GM21360 (cell line): Measurements from ENCODE around the gene AQP3.
"Not testable (repeated sequence)": the region's sequence is repeated elsewhere in the genome, so short reads cannot be mapped to it uniquely, and the experiment has no call there.

ENCODE experiments used
- ATAC-seq: cut with Tn5 transposase; IDR thresholded peaks from one replicate; pipeline ENCODE4 v1.9.1; 2021; ENCODE audit warnings: mild to moderate bottlenecking, moderate library complexity; ENCODE audit not compliant: unreplicated experiment

The AQP3 gene

DNA sequence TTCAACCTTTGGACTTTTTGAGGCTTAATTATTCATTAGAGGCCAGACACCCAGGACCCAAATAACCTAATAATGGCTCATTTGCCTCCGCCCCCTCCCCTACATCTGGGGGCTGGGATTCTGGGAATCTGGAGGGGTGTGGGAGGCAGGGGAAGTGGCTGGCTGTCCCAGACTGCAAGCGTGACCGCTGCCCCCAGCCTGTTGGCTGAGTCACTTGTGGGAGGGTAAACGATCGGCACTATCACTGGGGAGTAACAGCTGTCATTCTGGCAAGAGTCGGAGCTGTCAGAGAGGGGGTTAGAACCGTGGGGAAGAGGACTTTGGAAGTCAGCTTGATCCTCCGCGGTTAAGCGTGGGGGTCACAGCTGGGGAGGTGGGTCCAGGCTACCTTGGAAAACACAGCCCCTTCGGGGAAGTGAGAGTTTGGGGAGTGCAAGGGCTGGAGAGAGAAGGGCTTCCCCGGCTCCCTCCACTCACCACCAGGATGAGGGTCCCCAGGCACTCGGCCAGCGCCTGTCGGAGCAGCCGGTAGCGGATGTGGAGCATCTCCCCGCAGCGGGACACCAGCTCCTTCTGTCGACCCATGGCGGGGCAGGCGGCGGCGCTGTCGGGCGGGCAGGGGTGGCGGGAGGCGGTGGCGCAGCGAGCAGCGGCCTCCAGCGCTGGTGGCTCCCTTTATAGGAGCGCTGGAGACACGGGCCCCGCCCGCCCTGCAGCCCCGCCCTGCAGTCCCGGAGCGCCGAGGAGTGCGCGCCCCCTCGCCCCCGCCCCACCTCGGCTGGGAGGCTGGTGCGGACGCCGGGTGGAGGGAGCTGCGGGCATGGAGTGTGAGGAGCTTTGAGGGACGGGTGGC lies at the start of gene AQP3:
TSS of gene AQP3 (minus strand) at position 648 of the 853 bp plus-strand sequence. CDS start at position 585, 63 bp downstream.
- ATAC-seq: peak; percentile 33

DNA sequence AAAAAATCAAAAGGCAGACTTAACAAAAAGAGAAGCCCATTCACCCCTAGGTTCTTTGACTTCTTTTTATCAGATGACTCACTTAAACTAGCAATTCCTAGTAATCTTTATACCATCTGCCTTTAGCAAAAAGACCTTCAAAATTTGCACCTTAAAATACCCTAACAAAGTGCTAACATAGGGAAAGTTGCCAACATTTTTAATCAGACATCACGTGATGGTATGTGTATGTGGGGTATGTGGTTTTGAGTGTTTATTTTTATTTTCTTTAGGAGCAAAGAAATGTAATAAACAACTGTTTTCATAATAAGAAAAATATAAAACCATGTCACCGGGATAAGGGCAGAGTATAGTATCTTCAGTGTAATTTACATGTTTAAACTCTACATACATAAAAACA lies 46.4 kb upstream of the AQP3 start:
- not testable (repeated sequence) for ATAC-seq

DNA sequence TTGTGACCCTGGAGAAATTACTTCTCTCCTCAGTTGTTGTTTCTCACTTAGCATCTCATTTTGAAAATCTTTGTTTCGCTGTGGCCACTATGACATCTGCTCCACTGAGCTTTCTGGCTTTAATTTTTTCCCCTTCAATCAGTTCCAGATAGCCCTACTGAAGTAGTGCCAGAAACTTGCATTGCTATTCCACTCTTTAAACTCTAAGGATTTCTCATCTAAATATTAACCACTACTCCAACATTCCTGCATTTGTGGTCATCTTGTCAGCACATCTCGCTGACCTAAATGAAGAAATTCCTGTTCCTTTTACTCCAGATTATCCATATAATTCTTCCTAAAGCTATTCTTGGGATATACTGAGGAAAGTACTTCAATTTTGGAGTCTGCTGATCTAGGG lies 41.7 kb upstream of the AQP3 start:
- ATAC-seq: no peak

DNA sequence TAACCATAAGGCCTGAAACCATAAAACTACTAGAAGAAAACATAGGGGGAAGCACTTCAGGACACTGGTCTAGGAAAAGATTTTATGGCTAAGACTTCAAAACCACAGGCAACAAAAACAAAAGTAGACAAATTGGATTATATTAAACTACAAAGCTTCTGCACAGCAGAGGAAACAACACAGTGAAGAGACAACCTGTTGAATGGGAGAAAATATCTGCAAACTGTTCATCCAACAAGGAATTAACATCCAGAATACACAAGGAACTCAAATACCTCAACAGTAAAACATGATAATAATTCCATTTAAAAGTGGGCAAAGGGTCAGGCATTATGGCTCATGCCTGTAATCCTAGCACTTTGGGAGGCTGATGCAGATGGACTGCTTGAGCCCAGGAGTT lies 37.9 kb upstream of the AQP3 start:
- ATAC-seq: not testable (repeated sequence)

DNA sequence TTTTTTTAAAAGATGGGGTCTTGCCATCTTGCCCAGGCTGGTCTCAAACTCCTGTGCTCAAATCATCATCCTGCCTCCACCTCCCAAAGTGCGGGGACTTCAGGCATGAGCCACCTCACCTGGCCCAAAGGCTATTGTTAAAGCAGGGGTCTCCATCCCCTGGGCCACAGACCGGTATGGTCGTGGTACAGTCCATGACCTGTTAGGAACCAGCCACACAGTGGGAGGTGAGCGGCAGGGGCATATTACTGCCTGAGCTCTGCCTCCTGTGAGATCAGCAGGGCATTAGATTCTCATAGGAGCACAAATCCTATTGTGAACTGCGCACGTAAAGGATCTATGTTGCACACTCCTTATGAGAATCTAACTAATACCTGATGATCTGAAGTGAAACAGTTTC lies 33.6 kb upstream of the AQP3 start:
- ATAC-seq: no peak

DNA sequence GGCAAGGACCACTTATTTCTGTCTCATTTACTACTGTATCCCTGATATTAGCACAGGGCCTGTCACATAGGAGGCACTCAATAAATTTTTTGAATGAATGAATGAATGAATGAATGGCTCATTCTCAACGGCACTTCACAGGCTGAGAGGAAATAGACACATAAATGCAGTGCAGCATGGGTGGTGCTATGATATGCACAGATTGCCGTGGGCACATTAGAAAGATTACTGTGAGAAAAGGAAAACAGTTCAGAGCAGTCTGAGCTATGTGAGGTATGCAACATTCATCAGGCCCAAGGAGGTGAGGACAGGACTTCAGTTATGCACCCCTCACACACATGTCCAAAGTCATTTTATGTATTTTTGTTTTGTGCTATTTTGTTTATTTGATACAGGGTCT lies 32.7 kb upstream of the AQP3 start:
- no peak for ATAC-seq

DNA sequence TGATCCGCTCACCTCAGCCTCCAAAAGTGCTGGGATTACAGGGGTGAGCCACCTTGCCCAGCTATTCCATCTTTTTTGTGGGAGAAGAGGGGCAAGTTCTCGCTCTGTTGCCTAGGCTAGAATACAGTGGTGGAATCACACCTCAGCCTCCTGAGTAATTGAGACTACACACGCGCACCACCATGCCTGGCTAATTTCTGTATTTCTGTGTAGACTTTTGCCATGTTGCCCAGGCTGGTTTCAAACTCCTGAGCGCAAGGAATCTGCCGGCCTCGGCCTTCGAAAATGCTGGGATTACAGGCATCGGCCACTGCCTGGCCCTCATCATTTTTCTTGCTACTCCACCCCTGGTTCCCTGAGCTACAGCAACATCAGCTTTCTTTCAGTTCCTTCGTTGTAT lies 29.1 kb upstream of the AQP3 start:
- ATAC-seq: no peak

DNA sequence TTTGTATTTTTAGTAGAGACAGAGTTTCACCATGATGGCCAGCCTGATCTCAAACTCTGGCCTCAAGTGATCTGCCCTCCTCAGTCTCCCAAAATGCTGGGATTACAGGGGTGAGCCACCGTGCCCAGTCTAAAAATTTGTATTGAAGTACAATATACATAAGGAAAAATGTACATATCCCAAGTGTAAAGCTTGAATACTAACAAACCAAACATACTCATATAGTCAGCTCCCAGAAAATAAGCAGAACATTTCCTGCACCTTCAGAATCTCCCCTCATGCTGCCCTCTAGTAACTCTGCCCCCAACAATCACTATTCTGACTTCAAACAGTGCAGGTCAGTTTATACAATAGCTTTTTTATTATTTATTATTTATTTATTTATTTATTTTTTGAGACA lies 28.0 kb upstream of the AQP3 start:
- no peak for ATAC-seq

DNA sequence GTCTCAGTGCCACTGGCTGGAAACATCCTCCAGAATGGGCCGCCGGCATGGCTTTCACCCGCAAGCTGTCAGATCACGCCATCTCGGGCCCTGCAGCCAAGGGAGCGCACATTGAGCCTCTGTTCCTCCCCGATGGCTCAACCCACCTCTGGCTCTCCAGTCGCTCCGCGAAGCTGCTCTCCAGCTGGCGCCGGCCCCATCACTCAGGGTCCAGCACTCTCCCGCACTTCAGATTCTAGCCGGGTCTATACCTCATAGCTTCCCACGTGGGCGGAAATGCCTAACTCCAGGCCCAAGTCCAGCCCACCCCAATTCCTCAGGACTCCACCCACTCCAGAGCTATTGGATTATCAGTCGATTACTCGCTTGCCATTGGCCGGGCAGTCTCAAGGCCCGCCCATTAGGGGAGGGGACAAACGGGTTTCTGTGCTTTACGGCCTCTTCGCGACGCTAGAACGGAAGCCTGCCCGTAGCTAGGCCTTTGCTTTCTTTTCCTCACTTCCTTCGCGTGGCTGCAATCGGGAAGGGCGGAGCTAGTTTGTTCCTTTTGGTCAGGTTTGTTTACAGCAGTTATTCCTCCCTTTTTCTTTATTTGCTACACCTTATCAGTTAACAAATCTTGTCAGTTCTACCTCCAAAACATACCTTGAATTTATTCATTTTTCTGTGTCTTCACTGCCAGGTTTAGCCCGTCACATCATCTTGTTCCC lies 26.4 kb upstream of the AQP3 start, which contains the start of gene NOL6:
TSS of gene NOL6 (minus strand) at position 282 of the 710 bp plus-strand sequence. CDS start at position 200, 82 bp downstream.
- ATAC-seq: peak; percentile 97

DNA sequence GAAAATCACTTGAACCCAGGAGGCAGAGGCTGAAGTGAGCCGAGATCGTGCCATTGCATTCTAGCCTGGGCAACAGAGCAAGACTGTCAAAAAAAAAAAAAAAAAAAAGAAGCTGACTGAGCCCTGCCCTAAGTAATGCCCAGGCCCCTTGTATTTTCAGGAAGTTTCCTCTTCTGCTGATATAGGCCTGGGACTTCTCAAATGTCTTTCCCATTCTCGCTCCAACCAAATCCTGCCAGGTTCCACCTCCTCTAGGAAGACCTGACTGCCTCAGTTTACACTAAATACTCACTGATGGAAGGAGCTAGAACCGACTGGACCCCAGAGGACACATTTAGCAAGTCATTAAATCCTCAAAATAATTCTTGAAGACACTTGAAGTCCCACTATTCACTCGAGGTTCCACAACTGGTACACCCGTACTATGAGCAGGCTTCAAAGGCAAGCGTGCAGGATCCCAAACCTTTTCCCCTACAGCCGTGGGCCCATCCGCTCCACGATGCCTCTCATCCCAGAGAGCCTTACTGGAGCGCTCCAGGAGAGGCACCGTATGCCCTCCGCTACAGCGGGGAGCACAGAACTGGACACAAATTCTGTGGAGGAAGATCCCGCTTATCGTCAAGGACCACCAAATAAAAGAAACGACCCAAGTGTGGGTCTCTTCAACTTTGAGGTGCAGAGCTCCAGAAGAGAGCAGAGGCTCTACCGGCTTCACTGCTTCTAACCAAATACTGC lies 25.7 kb upstream of the AQP3 start:
- no peak for ATAC-seq

DNA sequence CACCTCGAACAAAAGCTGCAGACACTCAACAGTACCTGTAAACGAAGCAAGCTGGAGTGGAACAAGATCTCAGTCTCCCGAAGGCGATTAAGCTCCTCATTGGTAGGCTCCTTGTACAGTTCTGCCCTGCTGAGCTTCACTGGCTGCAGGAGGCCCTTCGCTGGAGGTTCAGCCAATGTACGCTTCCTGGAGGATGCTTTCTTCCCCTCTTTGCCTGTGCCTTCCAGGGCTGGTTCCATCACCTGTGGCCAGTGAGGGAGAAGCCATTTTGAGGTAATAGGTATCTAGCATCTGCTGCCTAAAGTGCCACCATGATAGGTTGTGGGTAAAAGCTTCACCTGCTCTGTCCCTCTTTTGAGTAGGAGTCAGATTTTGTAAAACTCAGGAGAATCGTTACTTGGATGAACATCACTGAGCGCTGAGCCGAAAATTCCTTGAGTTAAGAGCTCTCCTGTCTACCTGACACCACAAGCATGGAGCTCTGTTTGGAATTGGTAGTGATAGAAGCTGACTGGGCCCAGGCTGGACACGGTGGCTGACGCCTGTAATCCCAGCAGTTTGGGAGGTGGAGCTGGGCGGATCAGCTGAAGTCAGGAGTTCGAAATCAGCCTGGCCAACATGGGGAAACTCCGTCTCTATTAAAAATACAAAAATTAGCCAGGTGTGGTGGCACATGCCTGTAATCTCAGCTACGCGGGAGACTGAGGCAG lies 24.9 kb upstream of the AQP3 start:
- ATAC-seq: no peak

DNA sequence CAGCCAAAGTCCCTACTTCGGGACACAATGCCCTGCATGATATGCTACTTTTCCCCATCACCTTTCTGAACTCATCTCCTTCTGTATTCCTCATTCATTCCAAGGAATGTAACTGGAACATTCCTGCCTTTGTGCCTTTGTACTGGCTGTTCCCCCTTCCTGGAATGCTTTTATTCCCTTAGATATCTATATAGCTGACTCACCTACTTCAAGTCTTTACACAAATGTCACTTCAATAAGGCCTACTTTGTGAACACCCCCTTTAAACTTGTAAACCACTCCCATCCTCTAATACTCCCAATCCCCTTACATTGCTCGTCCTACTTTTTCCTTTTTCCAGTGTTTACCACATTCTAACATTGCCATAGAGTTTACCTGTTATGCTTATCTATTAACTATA lies 24.0 kb upstream of the AQP3 start:
- no peak for ATAC-seq

DNA sequence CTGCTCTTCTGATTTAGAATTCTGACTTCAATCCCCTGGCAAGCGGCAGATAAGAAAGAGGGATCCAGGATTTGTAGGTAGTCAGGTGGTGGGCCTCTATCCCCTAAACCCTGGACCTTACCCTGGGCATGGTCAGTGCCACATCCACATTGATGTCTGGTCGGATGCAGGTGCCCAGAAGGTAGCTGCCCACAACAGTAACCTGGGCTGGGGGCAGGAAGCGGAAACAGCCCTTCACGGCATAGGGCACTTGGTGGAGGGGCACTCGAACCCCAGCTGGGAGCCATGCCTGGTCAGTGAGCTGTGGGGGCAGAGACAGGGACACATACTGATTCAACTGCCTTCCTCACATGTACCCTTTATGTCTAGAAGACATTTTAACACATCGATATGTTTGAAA lies 22.5 kb upstream of the AQP3 start:
- no peak for ATAC-seq

DNA sequence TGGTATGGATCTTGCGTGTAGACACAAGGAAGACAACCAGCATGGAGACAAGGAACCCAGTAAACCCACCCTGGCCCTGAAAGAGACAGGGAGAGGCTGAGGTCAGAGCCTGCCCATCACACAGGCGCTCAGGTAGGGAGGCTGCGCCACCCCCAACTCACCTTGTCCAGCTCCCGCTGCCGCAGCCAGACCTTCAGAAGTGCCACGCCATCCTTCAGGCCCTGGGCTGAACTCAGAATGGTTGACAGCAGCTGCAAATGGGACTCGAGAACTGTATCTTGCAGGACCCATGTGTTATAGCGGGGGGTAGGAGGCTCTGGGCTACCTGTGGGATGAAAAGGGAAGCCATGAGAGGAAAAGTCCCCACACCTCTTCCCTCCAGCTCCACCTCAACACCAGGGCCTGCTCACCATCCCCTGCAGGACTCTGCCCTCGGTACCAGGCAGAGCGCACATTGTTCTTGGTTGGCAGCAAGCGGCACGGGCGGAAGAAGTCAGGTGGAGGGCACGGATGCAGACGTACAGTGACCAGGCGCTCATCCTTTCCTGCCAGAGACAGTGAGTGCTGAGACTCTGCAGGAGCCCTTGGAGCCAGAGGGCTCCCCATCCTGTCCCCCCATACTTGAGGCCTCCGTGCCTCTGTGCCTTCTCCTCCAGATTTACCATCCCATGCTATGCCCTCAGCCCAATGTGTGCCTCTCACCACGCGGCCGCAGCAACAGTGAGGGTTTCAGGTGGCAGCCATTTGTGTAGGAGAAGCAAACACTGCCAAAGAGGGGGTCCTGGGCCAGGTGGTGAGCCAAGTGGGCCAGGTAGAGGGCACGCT lies 21.6 kb upstream of the AQP3 start:
- ATAC-seq: no peak

DNA sequence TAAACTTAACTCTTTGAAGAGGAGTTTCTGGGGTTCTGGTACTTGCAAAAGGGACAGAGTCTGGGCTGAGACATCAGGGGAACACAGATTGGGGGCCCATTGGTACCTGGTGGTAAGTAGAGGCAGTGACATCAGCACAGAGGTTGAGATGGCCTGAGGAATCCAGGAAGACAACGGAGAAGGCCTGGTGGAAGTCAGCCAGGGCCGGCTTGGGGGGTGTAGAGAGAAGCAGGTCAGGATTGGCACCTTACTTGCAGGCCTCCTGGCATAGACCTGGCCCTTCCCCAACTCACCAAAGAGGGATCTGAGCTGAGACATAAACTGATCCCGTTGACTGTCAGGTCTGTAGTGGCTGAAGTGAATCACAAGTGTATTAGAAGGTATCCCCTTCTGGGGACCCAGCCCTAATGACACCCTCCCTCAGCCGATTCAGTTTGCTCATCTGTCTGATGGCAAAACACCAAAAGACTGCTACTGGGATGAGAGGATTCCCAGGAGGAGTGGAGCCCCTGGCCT lies 20.9 kb upstream of the AQP3 start:
- no peak for ATAC-seq

DNA sequence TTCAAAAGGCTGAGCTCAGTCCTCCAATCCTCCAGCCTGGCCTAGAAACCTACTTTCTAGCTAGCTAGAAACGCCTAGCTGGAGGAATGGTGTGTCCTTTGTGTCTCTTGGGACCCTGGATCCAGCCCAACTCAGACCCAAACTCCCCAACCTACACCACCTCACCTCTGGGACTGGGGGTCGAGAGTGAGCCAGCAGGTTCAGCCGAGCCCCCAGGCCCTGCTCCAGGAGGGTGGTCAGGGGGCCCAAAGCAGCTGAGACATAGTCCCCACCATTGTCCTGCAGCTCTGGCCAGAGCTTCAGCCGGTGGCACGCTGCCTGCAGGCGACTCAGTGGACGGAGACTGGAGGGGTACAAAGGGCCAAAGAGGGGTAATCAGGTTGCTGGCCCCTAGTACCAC lies 20.1 kb upstream of the AQP3 start:
- no peak for ATAC-seq

DNA sequence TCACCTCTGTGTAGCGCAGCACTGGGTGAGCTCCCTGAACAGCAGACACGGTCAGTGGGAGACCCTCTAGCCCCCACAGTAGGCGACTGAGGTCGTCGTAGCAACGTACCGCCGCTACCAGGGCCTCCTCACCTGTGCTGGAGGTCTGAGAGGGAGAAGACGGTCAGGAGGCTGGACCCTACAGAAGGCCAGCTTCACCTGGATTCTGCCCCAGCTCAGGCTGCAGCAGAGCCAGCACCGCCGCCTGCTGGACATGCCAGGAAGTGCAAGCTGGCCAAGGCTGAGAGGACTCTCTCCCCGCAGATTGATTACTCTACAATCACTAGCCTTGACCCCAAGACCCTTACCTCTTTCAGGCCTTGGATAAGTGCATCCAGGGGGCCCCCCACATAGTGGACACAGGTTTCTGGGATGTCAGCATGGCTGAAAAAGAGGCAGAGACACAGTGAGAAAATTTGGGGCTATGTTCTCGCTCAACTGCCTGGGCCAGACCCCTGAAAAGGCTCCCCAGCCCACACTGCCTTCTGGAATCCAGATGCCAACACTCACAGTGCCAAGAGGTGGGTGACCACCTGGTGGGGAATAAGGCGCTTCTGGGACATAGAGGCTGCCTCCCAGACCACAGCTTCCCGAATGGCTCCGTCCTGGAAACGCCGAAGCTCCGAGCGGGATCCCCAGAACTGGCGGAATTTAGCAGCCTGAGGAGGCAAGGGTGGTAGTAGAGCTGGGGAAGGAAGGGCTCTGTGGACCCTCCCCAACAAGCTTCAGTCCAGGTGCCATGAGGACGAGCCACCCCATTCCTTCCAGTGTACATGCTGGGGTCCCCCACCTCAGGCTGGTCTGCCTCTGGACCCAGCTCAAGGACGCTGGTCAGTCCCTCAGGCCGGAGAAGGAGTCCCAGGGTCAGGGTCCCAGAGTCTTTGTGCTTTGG lies 19.4 kb upstream of the AQP3 start:
- ATAC-seq: no peak
